Right atrium auricular region (tissue), 2 donors: ENCODE results near the gene FAF1. TPM values are rescaled to one million over a fixed set of nuclear protein-coding genes. Genes with fewer than 3 reads are reported as not detected.

Source experiments
- DNase-seq: peaks from one replicate; pipeline ENCODE4 v3.0.0-alpha.2; 2019; ENCODE audit warnings: low spot score
- H3K27ac ChIP-seq, 2 donors: fragments of 200-600 bp; sonication (generic); 1 replicate in 1 of 2; 2 replicates in 1 of 2; pipeline ENCODE4 v1.5.1; 2016 to 2019
- H3K27me3 ChIP-seq, 2 donors: fragments of 200-600 bp; sonication (generic); one replicate each; pipeline versions ENCODE4 v1.5.1 to v1.6.0; 2017 to 2019
- H3K36me3 ChIP-seq: fragments of 200-600 bp; sonication (generic); one replicate; pipeline ENCODE4 v1.5.1; 2016
- H3K4me1 ChIP-seq, 2 donors: fragments of 200-600 bp; sonication (generic); one replicate each; pipeline versions ENCODE4 v1.5.1 to v1.6.0; 2017 to 2019
- H3K4me3 ChIP-seq, 2 donors: fragments of 200-600 bp; sonication (generic); 1 replicate in 1 of 2; 2 replicates in 1 of 2; pipeline ENCODE4 v1.5.1; 2017 to 2019; ENCODE audit warnings: mild to moderate bottlenecking in 1 of 2, moderate library complexity in 1 of 2
- H3K9me3 ChIP-seq, 2 donors: fragments of 200-600 bp; sonication (generic); one replicate each; pipeline ENCODE4 v1.5.1; 2019
- total RNA-seq, 2 donors: library from RNA; depleted of rRNA; stranded (reverse); fragments of >200 nt; gene quantifications; one replicate each; pipeline ENCODE4 v1.1.0, GENCODE V29; 2016
- TF ChIP-seq, protein P1 (sequence below), 2 donors: fragments of 200-600 bp; sonication (generic); IDR thresholded peaks; one replicate each; pipeline ENCODE4 v1.5.1; 2019; ENCODE audit warnings: antibody characterized with exemption in 2 of 2

Gene FAF1
- total RNA-seq, 2 donors from 2014 or later: 36.1 to 68.8 TPM

GRCh38 chr1:50665413-50665812, 294.7 kb downstream of the FAF1 start:
- H3K27me3 ChIP-seq: no peaks in the 10 kb centered on the region
- TF ChIP-seq, protein P1, sequence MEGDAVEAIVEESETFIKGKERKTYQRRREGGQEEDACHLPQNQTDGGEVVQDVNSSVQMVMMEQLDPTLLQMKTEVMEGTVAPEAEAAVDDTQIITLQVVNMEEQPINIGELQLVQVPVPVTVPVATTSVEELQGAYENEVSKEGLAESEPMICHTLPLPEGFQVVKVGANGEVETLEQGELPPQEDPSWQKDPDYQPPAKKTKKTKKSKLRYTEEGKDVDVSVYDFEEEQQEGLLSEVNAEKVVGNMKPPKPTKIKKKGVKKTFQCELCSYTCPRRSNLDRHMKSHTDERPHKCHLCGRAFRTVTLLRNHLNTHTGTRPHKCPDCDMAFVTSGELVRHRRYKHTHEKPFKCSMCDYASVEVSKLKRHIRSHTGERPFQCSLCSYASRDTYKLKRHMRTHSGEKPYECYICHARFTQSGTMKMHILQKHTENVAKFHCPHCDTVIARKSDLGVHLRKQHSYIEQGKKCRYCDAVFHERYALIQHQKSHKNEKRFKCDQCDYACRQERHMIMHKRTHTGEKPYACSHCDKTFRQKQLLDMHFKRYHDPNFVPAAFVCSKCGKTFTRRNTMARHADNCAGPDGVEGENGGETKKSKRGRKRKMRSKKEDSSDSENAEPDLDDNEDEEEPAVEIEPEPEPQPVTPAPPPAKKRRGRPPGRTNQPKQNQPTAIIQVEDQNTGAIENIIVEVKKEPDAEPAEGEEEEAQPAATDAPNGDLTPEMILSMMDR (IDR thresholded peaks at IDR 0.05): no peak
- H3K9me3 ChIP-seq: no peaks in the 10 kb centered on the region
- H3K4me3 ChIP-seq: no peak overlapping the region
- no peak for DNase-seq
- H3K36me3 ChIP-seq: no peaks in the 10 kb centered on the region
- no peak overlapping the region for H3K27ac ChIP-seq
- peaks cover 0 to 17% of the 10 kb centered on the region in 2 donors for H3K4me1 ChIP-seq

DNA sequence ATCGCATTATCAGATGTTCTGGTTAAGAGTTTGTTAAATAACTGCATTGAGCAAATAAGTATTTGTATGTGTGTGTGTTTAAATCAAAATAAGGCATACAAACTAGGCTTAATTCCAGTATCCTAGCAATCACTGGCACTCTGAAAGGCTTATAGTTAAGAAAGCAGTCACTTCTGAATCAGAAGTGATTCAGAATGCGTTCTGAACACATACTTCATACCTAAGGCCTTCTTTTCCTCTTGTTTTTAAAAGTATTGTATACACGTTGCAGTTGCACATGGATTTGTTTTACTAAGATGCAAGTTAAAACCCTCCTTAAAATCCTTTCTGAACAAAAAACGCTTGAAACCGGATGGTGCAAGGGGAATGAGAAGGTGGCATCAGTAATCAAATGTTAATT, 298.4 kb downstream of the FAF1 start:
- DNase-seq: no peak
- no peaks in the 10 kb centered on the region for H3K36me3 ChIP-seq
- no peaks in the 10 kb centered on the region for H3K9me3 ChIP-seq
- H3K27ac ChIP-seq: no peak overlapping the region
- peaks cover 0 to 2% of the 10 kb centered on the region in 2 donors for H3K4me1 ChIP-seq
- H3K27me3 ChIP-seq: no peaks in the 10 kb centered on the region
- TF ChIP-seq, protein P1 (IDR thresholded peaks at IDR 0.05): no peak
- no peak overlapping the region for H3K4me3 ChIP-seq

DNA sequence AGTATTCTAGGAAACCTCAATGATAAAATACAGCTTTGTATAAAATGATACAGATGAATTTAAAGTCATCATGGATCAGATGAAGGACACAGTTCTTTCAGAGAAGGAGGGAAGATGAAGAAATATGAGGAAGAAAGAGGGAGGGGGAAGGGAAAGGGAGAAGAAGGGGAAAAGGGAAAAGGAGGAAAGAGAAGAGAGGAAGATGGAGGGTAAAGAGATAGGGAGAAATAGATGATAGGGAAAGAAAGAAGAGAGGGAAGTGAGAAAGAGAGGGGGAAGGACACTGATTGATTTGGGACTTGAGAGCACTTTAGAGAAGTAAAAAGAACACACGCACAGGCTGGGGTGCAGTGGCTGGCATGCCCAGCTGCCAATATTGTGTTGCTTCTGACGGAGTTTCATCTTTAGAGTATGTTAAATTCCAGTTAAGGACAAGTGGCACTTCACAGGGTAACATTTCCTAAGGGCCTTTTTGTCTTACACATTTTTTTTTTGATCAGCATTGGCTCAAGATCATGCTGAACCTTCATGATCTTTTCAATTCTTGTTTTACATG, 300.9 kb downstream of the FAF1 start:
- no peaks in the 10 kb centered on the region for H3K27me3 ChIP-seq
- no peak for DNase-seq
- TF ChIP-seq, protein P1 (IDR thresholded peaks at IDR 0.05): no peak
- H3K36me3 ChIP-seq: no peaks in the 10 kb centered on the region
- H3K4me3 ChIP-seq: no peak overlapping the region
- no peaks in the 10 kb centered on the region for H3K4me1 ChIP-seq
- no peak overlapping the region for H3K27ac ChIP-seq
- H3K9me3 ChIP-seq: no peaks in the 10 kb centered on the region

DNA sequence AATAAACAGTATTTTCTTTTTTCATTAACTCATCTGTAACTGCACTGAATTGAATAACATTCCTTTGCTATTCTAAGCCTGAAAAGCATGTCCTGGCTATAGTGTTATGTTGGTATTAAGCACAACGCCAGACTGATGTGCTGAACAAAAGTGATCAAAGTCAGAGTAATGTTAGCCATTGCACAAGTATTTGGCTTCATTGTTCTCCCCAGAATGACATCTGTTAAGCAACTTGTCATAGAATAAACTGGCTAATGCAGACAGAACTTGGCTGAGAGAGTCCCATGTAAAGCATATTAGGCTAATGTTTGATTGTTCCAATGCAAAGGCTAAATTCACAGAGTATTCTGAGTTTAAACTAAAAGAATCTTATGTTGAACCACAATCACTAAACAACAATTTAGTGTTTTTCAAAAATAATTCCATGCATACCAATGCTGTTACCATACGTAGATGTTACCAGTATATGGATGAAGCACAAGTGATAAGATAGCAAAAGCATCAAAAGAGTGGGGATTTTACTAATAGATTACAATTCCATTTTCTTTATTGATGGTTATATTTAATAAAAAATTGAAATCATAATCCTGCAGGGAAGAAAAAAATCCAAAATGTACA, 301.5 kb downstream of the FAF1 start:
- TF ChIP-seq, protein P1 (IDR thresholded peaks at IDR 0.05): no peak
- Histone ChIP-seq H3K4me3 (no peak overlapping the region), H3K9me3 (no peaks in the 10 kb centered on the region), H3K27ac (no peak overlapping the region), H3K27me3 (no peaks in the 10 kb centered on the region), H3K4me1 (no peaks in the 10 kb centered on the region), H3K36me3 (no peaks in the 10 kb centered on the region)
- no peak for DNase-seq

GRCh38 chr1:50656931-50657330, 303.1 kb downstream of the FAF1 start:
- no peak overlapping the region for H3K27ac ChIP-seq
- no peak overlapping the region for H3K4me3 ChIP-seq
- H3K4me1 ChIP-seq: no peaks in the 10 kb centered on the region
- no peaks in the 10 kb centered on the region for H3K36me3 ChIP-seq
- no peak for DNase-seq
- no peaks in the 10 kb centered on the region for H3K9me3 ChIP-seq
- no peaks in the 10 kb centered on the region for H3K27me3 ChIP-seq
- TF ChIP-seq, protein P1 (IDR thresholded peaks at IDR 0.05): no peak
